GM12878 (cell line): ENCODE results near the gene MRPL53. TPM values are rescaled to one million over a fixed set of nuclear protein-coding genes. Genes with fewer than 3 reads are reported as not detected.

Source experiments
- ATAC-seq: fragments of 200-7000 bp; cut with Tn5 transposase; 3 replicates; pipeline ENCODE4 v1.9.1; 2020; ENCODE audit warnings: mild to moderate bottlenecking, moderate library complexity
- BruUV-seq: library from RNA; stranded (reverse); fragments of 400-500 nt; replicated peaks from 2 replicates; lab custom pipeline; 2021; lab: Mats Ljungman, UMichigan
- CTCF ChIA-PET: fragments of 300-600 bp; sonication (Branson Sonifier 250); formaldehyde crosslinking; extraction: SDS; loops from one replicate; lab custom pipeline; 2021; ENCODE audit warnings: inconsistent platforms; lab: Yijun Ruan, JAX
- POLR2A ChIA-PET: fragments of 350-600 bp; formaldehyde crosslinking; extraction: SDS; loops from one replicate; lab custom pipeline; 2021; ENCODE audit warnings: inconsistent platforms; lab: Charles Lee
- RAD21 ChIA-PET: fragments of 300-600 bp; sonication (Branson Sonifier 250); formaldehyde crosslinking; loops from one replicate; lab custom pipeline; 2023; ENCODE audit warnings: antibody characterized with exemption; ENCODE audit not compliant: unreplicated experiment; lab: Charles Lee
- SMC1A ChIA-PET: fragments of 300-600 bp; sonication (Branson Sonifier 250); formaldehyde crosslinking; loops from one replicate; lab custom pipeline; 2023; ENCODE audit not compliant: unreplicated experiment, uncharacterized antibody; lab: Charles Lee
- DNase-seq: peaks from one replicate; pipeline ENCODE4 v3.0.0-alpha.2; 2011; ENCODE audit warnings: low read depth, low spot score
- FAIRE-seq: peaks from 3 replicates; lab custom pipeline; 2011; peaks lifted over from hg19 to GRCh38; lab: Jason Lieb, UNC
- H2AFZ ChIP-seq: 2 replicates; pipeline ENCODE4 v1.6.0; 2011; ENCODE audit warnings: low read depth, low read length, control low read depth; ENCODE audit not compliant: control insufficient read depth
- H3K27ac ChIP-seq: 2 replicates; pipeline ENCODE4 v1.5.1; 2011; ENCODE audit warnings: control low read depth; ENCODE audit not compliant: control insufficient read depth, insufficient read depth
- H3K27me3 ChIP-seq, 2 experiments: replicated peaks in 1 of 2; 2 replicates each; pipeline versions ENCODE4 v1.6.0 to v1.6.1; 2011; ENCODE audit warnings: low read length in 1 of 2; ENCODE audit not compliant: control insufficient read depth in 2 of 2, insufficient read depth in 2 of 2
- H3K36me3 ChIP-seq, 2 experiments: 2 replicates each; pipeline ENCODE4 v1.5.1; 2011; ENCODE audit warnings: low read length in 1 of 2; ENCODE audit not compliant: control insufficient read depth in 2 of 2, insufficient read depth in 2 of 2
- H3K4me1 ChIP-seq: 2 replicates; pipeline ENCODE4 v1.6.1; 2011; ENCODE audit warnings: mild to moderate bottlenecking, low read length, moderate library complexity, mixed read lengths; ENCODE audit not compliant: control insufficient read depth, insufficient read depth
- H3K4me2 ChIP-seq: 2 replicates; pipeline ENCODE4 v1.6.0; 2011; ENCODE audit warnings: control low read depth; ENCODE audit not compliant: control insufficient read depth, insufficient read depth
- H3K4me3 ChIP-seq: fragments of 200-600 bp; sonication (generic); 2 replicates; pipeline ENCODE4 v1.5.1; 2016
- H3K79me2 ChIP-seq: 2 replicates; pipeline ENCODE4 v1.6.0; 2011; ENCODE audit warnings: low read length; ENCODE audit not compliant: control insufficient read depth, insufficient read depth
- H3K9ac ChIP-seq: 2 replicates; pipeline ENCODE4 v1.8.0; 2011; ENCODE audit warnings: low read length, control low read depth, mixed read lengths; ENCODE audit not compliant: control insufficient read depth, insufficient read depth
- H3K9me3 ChIP-seq: replicated peaks from 3 replicates; pipeline ENCODE4 v1.5.1; 2011; ENCODE audit warnings: mild to moderate bottlenecking, low read length; ENCODE audit not compliant: control insufficient read depth, insufficient read depth
- H4K20me1 ChIP-seq: 2 replicates; pipeline ENCODE4 v1.6.0; 2011; ENCODE audit not compliant: control insufficient read depth, insufficient read depth
- ATF2 ChIP-seq: IDR thresholded peaks from 2 replicates; pipeline ENCODE4 v1.6.1; 2012; ENCODE audit warnings: low read length, inconsistent platforms
- CBFB ChIP-seq: IDR thresholded peaks from 2 replicates; pipeline ENCODE4 v1.6.1; 2016; ENCODE audit warnings: antibody characterized with exemption, low read depth
- JUND ChIP-seq: IDR thresholded peaks from 2 replicates; pipeline ENCODE4 v1.6.1; 2012; ENCODE audit warnings: low read depth, mild to moderate bottlenecking, low read length, improper control_type of control experiment, moderate library complexity
- MYC ChIP-seq: IDR thresholded peaks from 2 replicates; pipeline ENCODE4 v1.6.1; 2011; ENCODE audit warnings: mild to moderate bottlenecking, low read length, moderate library complexity, inconsistent platforms; ENCODE audit not compliant: insufficient read depth, insufficient replicate concordance, insufficient read length, severe bottlenecking
- NKRF ChIP-seq: fragments of 450-650 bp; conservative IDR thresholded peaks from 2 replicates; pipeline ENCODE4 v1.6.1; 2017; ENCODE audit warnings: mild to moderate bottlenecking, moderate library complexity
- NR2F1 ChIP-seq: fragments of 450-650 bp; conservative IDR thresholded peaks from 2 replicates; pipeline ENCODE4 v1.6.1; 2017; ENCODE audit warnings: mild to moderate bottlenecking
- PAX5 ChIP-seq: IDR thresholded peaks from 2 replicates; pipeline ENCODE4 v1.6.1; 2011; ENCODE audit warnings: low read depth, low read length, borderline replicate concordance
- TAF1 ChIP-seq: IDR thresholded peaks from 2 replicates; pipeline ENCODE4 v1.6.1; 2011; ENCODE audit warnings: mild to moderate bottlenecking, low read depth, low read length, borderline replicate concordance
- WGBS: methylation state at CpG from one replicate; pipeline ENCODE4 v1.1.6; 2016; ENCODE audit warnings: low lambda C conversion rate; ENCODE audit not compliant: insufficient replicate concordance, insufficient coverage; ENCODE audit errors: missing lambda C conversion rate; 5-methylcytosine and 5-hydroxymethylcytosine counted together
- in situ Hi-C: fragments of 300-500 bp; cut with MboI; formaldehyde crosslinking; loops from 9 replicates; pipeline ENCODE4 v1.14.3; 2018; ENCODE audit warnings: mixed read lengths
- intact Hi-C: fragments of 100-400 bp; cut with micrococcal nuclease; formaldehyde crosslinking; loops from one replicate; pipeline ENCODE4 v1.14.2; 2022; ENCODE audit not compliant: unreplicated experiment
- polyA plus RNA-seq, 11 experiments: library from polyadenylated mRNA; depleted of rRNA in 4 of 11; unstranded in 6 of 11; stranded (reverse) in 5 of 11; fragments of >200 nt; fragmentation: Nextera tagmentation in 4 of 11; fragmentation: Illumina TruSeq in 1 of 11; extraction: Ambion mirVana in 4 of 11; extraction: Trizol in 1 of 11; gene quantifications; 1 replicate in 1 of 11; 2 replicates in 10 of 11; pipeline versions ENCODE4 v1.2.1 to v1.2.3, GENCODE V29; 2011 to 2016; ENCODE audit warnings: inconsistent platforms in 2 of 11, missing spikeins in 2 of 11, low read depth in 1 of 11
- total RNA-seq, 4 experiments: library from RNA; depleted of rRNA in 3 of 4; stranded (reverse); fragments of >200 nt in 3 of 4; fragmentation: Illumina TruSeq in 1 of 4; extraction: Trizol in 1 of 4; gene quantifications; 2 replicates each; pipeline versions ENCODE4 v1.2.1 to v1.2.3, GENCODE V29; 2013 to 2021
- TF ChIP-seq, protein P1 (sequence below): IDR thresholded peaks from 2 replicates; pipeline ENCODE4 v1.6.1; 2011; ENCODE audit warnings: borderline replicate concordance, low read depth, mild to moderate bottlenecking, moderate library complexity, mixed read lengths, low read length; ENCODE audit not compliant: insufficient read depth; ENCODE audit errors: extremely low read length

The MRPL53 gene
- total and polyA plus RNA-seq, 10 of the 15 experiments (the other 5 are each of a cell fraction or from before 2014, with no cell fraction given) = 15.1 to 167 (median 80.9) TPM

DNA sequence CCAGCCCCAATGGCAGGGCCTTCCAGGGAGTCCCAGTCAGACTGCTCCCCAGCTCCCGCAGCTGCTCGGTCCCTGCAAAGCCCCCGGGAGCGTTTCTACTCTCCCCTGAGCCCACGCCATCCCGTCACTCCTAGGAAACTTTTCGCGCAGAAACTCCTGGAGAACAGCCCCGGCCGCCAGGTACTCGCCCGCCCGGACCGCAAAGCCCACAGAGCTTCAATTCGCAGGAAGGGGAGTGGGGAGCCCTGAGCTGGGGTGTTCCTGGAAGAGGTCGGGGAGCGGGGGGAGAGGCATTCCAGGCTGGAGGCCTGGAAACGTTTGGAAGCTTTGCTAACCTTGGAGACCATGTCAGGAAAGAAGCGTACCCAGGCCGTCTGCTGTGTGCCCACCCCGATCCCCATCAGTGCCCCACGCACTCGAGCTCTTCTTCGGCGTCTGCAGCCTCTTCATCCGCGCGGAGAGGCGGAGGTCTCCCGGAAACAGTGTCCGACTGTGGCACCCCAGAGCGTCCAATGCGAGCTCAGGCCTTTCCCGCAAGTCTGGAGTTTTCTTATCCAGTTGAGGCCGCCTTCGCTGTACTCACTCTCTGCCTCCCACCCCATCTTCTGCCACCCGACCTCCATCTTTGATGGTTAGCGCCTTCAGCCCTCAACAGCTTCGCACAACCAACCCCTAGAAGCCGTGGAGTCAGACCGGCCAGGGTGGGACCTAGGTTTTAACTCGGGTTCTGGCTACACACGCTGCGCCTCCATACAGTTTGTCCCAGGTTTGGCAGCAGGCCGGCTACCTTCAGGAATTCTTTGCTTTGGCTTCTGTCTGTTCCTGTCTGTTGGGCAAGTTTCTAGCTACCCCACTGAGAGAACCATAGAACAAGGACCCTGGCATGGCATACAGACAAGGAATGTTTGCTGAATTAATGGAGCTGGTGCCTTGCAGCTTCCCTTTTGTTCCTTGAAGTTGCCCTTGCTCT lies 31.3 kb upstream of the MRPL53 start (continued):
- TF ChIP-seq, protein P1, sequence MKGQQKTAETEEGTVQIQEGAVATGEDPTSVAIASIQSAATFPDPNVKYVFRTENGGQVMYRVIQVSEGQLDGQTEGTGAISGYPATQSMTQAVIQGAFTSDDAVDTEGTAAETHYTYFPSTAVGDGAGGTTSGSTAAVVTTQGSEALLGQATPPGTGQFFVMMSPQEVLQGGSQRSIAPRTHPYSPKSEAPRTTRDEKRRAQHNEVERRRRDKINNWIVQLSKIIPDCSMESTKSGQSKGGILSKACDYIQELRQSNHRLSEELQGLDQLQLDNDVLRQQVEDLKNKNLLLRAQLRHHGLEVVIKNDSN = peak; percentile 22
- no peak for TF ChIP-seq ATF2

- no TSS peak for BruUV-seq
- peak; percentile 73 for ATAC-seq
- WGBS = 4% methylated on average over 67 of the region's 67 CpGs
- Histone ChIP-seq H4K20me1 (no peaks in the 10 kb centered on the region), H3K4me3 (peak overlapping the region; percentile 73), H3K4me2 (peak overlapping the region; percentile 93), H3K79me2 (peaks cover 12% of the 10 kb centered on the region), H2AFZ (peak overlapping the region; percentile 85), H3K9me3 (no peaks in the 10 kb centered on the region), H3K36me3 (peaks cover 0 to 7% of the 10 kb centered on the region in 2 experiments; a peak in 1 of 4 replicates), H3K9ac (peak overlapping the region; percentile 55), H3K4me1 (peaks cover 29% of the 10 kb centered on the region), H3K27ac (no peak overlapping the region), H3K27me3 (peaks cover 14 to 24% of the 10 kb centered on the region in 2 experiments; a peak in 3 of 4 replicates)
- peak; percentile 7 for FAIRE-seq
- ChIA-PET CTCF (interaction anchor here (0.8 to 13.9 kb wide), 13 partner anchors 10 to 333 kb away, joined by 3 to 231 read pairs (median 5); partner anchors contain the start of genes AUP1, CCDC142, DQX1 and HTRA2), POLR2A (interaction anchor here (0.6 to 2.2 kb wide), 11 partner anchors 20 to 112 kb away, joined by 3 to 10 read pairs (median 5); partner anchors contain the start of genes AUP1, CCDC142, DQX1 and INO80B), SMC1A (interaction anchor here (1.2 to 7.0 kb wide), 10 partner anchors 14 to 90 kb away, joined by 3 to 71 read pairs (median 6); partner anchors contain the start of genes CCDC142 and TTC31), RAD21 (interaction anchor here (0.7 to 3.3 kb wide), 5 partner anchors 27 to 88 kb away, joined by 3 to 21 read pairs (median 3); partner anchors contain the start of genes AUP1 and HTRA2)
- in situ Hi-C loops = no loop called here
- DNase-seq = no peak
- intact Hi-C loops = loop anchor here (2.0 kb wide), 1 partner anchor 20 kb away; the partner anchor contains the start of genes CCDC142 and TTC31
- TF ChIP-seq TAF1 (peak; percentile 11; the same call in 1 of the 2 replicates), NKRF (0 out of 2 replicates have a peak, but pooled peaks have one; percentile 42), JUND (peak; percentile 16; the same call in 1 of the 2 replicates), PAX5 (peak; percentile 11; the same call in 1 of the 2 replicates), MYC (no peak), NR2F1 (peak; percentile 87), CBFB (peak; percentile 18; the same call in 1 of the 2 replicates)
Observed at GRCh38 chr2:74502720-74503505, 30.4 kb upstream of the MRPL53 start.
